NCI-H510A (cell line): ENCODE results near the gene NPAS2.

Experiments used
- DNase-seq: peaks from one replicate; lab custom pipeline; 2025; lab: John Stamatoyannopoulos, UW

Gene NPAS2

DNA sequence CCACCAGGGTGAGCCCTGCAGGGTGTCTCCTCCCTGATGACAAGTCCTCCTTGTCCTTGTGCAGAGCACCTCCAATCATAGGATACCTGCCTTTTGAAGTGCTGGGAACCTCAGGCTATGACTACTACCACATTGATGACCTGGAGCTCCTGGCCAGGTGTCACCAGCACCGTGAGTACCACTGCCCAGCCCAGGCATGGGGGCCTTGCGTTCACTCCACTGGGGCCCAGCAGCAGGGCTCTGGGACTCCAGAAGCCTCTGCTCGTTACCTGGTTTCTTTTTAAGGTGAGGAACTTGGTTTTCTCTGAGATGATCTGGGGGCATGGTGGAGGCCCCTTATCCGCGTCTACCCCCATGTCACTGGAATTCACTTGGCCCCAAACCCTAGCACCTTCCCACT lies 145.7 kb downstream of the NPAS2 start:
- DNase-seq, result no peak

DNA sequence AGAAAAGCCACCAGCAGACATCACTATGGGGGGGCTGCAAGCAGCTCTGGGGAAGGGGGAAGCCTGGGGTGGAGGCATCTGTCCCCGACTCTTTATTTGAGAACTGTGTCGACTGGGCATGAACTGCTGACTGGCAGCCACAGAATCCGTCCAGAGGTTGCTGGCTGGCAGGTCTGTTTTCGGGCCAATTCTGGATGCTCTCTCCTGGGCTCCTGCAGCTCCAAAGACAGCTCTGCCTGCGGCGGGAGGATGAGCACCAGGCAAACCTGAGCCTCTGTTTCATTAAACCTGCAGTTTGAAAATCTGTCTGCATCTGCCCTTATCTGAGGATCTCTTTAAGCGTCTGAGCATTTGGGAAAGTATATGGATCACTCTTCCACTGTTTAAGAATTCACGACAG lies 147.8 kb downstream of the NPAS2 start:
- DNase-seq, result no peak

DNA sequence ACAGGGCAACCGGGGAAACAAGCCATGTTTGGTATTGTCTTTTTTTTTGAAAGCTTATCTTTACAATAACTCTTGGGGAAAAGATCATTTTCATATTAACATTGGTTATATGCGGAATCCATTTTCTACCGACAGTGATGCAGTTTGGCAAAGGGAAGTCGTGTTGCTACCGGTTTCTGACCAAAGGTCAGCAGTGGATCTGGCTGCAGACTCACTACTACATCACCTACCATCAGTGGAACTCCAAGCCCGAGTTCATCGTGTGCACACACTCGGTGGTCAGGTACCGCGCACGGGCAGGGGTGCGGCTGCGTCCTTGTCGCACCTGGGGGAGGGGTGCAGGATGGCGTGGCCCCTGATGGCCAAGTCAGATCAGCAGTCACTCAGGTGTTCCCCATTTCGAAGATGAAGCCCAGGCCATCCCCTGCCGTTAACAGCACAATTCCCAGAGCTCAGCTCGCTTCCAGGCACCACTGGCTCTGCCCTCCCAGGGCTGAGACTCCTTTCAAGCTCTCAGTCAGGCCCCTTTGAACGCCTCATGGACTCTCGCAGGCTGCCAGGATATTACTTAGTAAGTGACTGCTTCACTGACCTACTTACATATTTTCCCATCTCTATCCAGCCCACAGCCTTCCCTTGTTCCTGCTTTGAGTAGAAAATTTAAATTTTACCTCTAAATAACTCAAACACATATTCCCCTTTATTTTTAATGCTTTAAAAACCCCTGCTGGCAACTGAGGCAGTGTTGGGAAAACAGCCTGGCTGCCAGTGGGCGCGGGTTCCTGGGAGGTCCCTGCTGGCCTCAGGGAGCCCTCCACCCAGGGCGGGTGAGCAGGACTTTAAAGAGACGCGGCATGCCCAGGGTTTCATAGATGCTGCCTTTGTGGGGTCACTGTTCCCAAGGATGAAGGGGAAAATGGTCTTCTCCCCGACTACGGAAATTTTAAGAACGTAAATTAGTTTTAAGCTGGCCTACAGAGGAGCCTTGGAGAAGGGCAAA lies 148.5 kb downstream of the NPAS2 start:
- no peak for DNase-seq

DNA sequence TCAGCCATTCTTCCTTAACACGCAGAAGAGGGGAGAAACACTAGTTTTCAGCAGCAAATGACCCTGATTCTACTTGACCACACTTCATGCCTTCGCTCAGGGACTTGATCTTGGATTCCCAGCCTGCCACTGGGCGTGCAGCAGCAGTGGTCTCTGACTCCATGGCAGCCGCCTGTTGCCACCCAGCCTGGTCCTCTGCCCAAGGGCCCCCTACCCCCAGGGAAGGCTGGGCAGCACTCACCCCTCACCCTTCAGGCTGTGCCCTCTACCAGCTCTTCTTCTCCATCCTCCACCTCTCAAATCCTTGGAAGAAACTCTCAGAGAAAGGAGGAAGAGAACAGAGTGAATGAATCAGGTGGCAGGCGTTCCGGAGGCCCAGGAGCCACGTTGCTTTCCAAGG lies 150.1 kb downstream of the NPAS2 start:
- no peak for DNase-seq

DNA sequence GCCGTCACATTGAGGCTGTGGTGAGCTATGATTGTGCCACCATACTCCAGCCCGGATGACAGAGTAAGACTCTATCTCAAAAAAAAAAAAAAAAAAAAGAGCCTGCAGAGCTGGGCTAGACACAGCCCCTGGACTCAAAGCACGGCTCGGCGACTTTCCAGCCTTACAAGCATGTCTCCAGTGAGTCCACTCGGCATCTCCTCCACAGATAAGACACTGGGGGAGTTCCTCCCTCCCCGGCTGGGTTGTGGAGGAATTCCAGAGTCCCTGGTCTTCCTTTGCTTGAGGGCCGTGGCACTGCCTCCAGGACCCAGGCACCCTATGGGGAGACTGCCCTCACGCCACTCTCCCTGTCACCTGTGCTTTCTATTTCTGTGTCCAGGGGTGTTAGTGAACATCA lies 151.3 kb downstream of the NPAS2 start:
- DNase-seq, result no peak

- no peak for DNase-seq
These were observed 152.5 kb downstream of the NPAS2 start for GRCh38 chr2:100972452-100972851.

GRCh38 chr2:100974712-100975520 lies 155.0 kb downstream of the NPAS2 start:
- DNase-seq, result no peak

- DNase-seq, result no peak
These were observed 155.5 kb downstream of the NPAS2 start for GRCh38 chr2:100975521-100975785.

GRCh38 chr2:100976061-100976460 lies 156.1 kb downstream of the NPAS2 start:
- DNase-seq, result no peak

GRCh38 chr2:100976645-100977391 lies 156.9 kb downstream of the NPAS2 start:
- no peak for DNase-seq

DNA sequence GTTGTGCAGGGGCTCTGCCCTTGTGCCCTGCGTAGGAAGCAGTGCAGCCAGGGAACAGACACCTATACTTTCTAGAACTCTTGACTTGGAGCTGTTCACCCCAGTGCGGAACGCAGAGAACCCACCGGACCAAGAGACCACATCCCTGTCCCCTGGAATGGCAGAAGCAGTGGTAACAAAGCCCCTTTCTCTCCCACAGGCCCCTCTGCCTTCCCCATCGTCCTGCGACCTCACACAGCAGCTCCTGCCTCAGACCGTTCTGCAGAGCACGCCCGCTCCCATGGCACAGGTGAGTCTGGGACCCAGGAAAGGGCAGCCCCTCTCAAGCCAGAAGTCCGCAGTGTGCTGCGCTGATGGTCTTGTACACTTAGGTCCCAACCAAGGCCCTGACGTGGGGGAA lies 157.6 kb downstream of the NPAS2 start:
- DNase-seq, result no peak

DNA sequence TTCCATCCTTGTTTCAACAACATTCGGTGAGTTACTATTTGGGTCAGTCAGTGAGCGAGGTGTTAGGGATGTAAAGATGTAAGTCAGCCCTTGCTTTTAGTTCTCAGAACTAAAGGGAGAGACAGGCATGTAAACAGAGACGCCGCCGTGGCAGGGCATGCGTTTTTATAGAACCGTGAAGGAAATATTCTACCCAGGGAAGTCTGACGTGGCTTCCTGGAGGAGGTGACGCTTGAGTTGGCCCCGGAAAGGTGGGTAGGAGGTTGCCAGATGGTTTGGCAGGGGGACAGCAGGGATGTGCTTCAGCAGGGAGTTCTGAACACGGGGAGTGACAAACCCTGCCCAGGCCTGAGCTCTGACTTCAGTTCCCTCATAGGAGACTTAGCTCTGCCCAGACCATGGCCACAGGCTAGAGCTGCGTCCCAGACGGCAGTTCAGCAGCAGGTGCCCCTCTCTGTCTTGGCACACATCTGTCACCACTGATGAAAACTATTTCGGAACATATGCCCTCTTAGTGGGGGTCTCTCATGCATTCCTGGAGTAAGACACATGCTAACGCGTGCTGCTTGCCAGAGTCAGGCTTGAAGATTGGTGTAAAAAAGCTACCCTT lies 158.7 kb downstream of the NPAS2 start:
- DNase-seq, result no peak

DNA sequence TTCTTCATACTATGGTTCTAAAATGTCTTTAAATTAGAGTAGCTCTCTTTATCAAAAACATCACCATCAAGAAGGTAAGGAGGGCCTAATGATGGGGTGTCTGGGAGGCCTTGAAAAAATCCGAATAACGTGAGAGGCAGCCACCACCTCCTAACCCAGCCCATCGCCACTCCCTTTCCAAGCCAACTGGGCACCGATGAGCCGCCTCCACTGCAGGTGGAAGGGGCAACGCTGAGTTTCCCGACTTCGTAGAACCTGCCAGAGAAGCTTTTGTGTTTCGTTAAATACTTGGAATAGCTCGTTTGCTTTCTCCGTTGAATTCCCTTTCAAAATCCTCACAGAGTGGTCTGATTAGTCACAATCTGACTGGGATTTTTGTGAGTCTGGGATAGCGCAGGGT lies 160.1 kb downstream of the NPAS2 start:
- no peak for DNase-seq

- DNase-seq, result no peak
These were observed 161.1 kb downstream of the NPAS2 start for GRCh38 chr2:100981011-100981410.

DNA sequence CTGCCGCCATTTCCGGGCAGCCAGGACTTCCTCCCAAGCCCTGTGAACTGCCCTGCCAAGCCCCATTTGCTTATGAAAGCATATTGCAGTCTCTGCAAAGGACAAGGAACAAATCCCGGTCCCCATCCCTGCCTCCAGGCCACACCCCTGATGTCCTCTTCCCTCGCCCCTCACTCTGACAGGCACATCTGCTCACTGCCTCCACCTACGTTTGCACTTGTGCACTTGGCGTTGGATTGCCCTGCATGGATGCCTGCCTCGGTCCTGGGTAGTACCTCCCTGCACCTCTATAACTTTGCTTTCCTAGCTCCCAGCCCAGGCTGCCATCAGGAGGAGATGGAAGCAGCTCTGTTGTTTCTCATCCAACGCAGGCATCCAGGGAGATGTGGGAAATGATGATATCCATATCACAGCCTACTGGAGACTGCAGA lies 162.5 kb downstream of the NPAS2 start:
- DNase-seq, result no peak

DNA sequence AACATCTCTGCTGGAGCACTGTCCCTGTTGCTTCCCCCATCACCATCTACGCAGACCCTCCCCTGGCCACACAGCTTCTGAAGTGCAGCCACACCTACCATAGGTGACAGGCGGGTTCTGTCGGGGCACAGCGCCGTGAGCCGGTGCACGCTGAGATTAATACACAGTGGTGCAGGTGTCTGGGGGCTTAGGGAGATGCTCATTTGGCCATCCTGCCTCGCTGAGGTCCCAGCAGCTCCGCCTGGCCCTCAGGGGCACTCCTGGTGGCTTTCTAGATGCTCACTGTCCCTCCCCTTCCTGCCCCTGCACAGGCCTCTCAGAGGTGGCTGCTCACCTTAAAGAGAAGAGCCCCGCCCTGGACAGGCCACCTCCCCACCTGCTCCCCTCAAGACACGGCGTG lies 163.3 kb downstream of the NPAS2 start:
- DNase-seq, result no peak

GRCh38 chr2:100983684-100984310 lies 163.9 kb downstream of the NPAS2 start:
- no peak for DNase-seq

DNA sequence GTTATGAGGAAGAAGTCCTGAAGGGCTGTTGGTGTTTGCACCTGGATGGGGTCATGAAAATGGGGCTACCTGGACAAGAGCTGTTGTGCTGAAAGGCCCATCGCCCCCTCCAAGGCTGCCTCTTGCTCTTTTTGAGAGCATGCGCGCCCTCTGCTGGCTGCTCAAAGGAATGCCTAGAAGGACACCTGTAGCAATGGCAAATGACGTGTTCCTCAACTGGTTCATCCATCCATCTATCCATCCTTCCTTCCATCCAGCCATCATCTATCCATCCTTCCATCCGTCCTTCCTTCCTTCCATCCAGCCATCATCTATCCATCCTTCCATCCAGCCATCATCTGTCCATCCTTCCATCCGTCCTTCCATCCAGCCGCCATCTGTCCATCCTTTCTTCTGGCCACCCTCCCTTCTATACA lies 165.0 kb downstream of the NPAS2 start:
- DNase-seq, result peak; percentile 15

DNA sequence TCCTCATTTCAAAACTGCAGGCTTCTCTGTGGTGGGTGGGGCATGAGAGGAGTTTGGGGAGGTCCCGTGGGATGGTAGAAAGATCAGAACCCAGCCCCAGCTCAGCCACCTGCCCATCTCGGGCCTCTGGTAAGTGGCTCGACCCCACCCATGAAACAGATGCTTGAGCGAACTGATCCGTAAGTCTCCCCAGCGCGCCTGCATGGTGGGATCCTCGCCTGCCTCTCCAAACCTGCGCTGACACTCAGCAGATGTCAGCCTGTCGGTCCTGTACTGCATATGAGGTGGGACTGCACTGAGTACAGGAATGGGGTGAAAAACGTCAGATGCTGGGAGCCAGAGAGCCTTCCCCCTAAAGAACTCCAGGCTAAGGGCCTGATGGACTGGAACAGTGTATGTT lies 166.2 kb downstream of the NPAS2 start:
- DNase-seq, result no peak

DNA sequence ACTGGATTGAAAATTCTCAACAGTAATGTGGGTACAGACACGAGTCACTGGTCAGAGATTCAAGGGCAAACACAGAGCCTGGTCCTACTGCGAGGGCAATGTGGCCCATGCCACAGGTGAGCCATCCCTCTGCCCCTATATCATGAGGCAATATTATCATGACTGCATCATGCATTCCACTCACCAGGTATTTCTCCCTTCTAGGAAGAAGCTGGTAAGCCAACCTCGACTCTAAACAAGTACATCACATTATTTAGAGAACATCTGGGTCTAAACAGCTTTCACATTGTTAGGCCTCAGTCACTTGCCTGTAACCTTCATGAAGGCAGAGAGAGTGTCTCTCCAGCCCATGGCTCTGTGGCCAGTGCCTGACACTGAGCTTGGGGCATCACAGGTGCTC lies 167.6 kb downstream of the NPAS2 start:
- DNase-seq, result no peak

DNA sequence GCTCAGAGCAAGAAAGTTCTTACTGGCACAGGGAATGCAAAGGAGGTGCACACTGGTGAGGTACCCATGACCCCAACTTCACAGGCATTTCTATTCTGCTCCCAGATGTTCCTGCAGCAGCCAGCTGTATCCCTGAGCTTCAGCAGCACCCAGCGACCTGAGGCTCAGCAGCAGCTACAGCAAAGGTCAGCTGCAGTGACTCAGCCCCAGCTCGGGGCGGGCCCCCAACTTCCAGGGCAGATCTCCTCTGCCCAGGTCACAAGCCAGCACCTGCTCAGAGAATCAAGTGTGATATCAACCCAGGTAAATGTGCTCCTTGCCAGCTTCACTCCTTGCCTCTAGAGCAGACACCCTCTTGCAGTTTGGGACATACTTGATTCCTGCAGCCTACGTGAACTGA lies 168.0 kb downstream of the NPAS2 start:
- no peak for DNase-seq
